Activated T-helper 1 cell treated with Interleukin-2 at 50 U/mL for 16 hours (primary cell): ENCODE measurements around the gene AGRP.

Source experiments
- DNase-seq: peaks from one replicate; pipeline ENCODE4 v3.0.0-alpha.2; 2020; ENCODE audit warnings: low read depth

AGRP gene

GRCh38 chr16:67445441-67445912 lies 37.9 kb downstream of the AGRP start:
- no peak for DNase-seq

DNA sequence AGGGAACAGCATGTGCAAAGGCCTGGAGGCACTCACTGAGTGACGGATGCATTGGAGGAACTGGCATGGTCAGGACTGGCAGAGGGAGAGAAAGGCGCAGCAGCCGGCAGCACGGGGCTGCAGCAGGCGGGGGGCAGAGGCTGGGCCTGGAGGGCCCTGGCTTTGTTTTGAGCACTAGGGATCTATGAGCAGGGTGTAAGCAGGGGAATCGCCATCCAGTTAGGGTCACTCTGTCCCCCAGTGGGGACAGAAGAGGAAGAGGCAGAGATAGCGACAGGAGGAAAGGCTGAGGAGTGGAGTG lies 38.3 kb downstream of the AGRP start:
- no peak for DNase-seq

DNA sequence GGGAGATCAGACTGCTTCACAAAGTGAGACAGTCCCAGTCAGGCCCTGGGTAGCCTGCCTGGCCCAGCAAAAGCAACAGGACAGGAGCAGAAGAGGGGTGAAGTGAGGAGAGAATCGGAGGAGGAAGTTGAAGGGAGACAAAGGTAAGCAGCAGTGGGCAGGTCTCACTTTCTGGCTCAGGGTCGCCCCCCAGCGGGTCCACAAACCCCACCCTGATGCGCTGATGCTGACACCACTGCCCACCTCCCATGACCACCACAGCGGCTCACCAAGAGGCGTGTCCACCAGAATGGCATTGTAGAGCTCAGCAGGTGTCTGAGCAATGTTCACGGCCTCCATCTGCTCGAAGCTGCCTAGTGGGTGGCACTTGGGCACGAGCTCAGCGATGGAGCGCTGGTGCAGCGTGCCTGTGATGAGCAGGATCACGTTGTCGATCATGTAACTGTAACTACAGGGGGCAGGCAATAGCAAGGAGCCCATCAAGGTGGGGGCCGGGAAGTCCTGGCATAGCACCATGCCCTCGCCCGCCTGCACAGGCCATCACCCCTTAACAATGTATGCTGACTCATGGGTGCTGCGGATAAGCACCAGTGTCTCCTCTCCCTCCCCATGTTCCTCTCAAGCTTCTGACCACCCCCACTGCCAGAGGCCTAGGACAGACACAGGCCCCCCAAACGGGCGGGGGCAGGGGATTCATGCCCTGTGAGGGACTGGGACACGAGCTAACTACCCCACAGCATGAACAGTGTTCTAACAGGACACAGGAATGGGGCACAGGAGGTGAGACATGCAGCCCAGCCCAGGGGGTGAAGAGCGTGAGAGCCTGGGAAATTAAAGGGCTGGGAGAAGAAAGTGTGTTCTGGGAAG lies 38.9 kb downstream of the AGRP start:
- DNase-seq = no peak

GRCh38 chr16:67443265-67443664 lies 40.1 kb downstream of the AGRP start:
- DNase-seq = no peak

GRCh38 chr16:67442581-67443255 lies 40.6 kb downstream of the AGRP start:
- no peak for DNase-seq

- no peak for DNase-seq
Observed at GRCh38 chr16:67441907-67442306, 41.4 kb downstream of the AGRP start.

- DNase-seq = no peak
Observed at GRCh38 chr16:67441271-67441753, 42.0 kb downstream of the AGRP start.

DNA sequence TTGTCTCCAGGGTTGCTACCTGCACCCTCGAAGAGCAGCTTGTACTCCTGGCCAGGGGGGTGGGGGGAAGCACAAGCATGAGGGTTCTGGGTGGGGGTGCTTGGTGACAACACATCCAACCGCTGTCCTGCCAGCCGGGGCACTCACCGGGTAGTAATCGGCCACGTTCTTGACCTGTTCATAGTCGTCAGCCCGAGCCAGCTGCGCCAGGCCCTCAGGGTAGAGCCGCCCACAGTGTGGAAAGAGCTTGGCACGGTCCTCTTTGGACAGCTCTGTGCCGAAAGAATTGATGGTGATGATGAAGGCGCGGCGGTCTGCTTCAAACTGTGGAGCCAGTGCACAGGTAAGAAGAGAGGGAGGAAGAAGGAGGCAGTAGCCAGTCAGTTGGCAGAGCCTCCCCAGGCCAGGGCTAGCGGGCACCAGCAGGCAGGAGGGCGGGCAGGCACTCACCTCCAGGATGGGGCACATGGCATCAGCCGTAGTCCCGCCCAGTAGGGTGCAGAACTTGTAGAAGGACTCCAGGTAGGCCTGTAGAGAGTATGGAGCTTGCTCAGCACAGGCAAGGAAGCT lies 44.4 kb downstream of the AGRP start:
- DNase-seq = no peak

GRCh38 chr16:67438098-67438791 lies 45.1 kb downstream of the AGRP start:
- DNase-seq = no peak

DNA sequence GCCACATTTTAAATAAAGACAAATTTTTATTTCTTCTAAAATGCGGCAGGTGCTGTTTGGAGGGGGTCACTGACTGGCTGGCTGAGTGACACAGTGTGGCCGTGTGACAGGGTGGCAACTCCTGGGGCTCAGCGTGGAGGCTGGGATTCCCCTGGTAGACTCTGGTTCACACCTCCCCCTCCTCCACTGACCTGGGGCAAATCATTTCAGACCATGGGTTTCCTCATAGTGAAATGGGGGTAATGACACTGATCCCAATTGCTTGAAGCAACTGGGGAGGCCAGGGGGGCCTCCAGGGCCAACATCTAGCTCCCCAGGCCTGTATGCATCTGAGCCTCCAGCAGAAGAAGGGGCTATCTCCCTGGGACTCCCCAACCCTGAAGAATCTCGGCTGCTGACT lies 45.8 kb downstream of the AGRP start:
- no peak for DNase-seq

- no peak for DNase-seq
Observed at GRCh38 chr16:67436640-67437193, 46.6 kb downstream of the AGRP start.

DNA sequence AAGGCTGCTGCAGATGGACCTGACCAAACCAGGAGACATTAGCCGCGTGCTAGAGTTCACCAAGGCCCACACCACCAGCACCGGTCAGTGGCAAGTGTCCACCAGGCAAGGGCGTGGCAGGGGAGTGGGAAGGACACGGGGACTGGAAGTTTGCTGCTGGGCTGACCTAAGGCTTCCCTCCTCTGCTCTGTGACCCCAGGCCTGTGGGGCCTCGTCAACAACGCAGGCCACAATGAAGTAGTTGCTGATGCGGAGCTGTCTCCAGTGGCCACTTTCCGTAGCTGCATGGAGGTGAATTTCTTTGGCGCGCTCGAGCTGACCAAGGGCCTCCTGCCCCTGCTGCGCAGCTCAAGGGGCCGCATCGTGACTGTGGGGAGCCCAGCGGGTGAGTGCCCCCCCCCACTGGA lies 47.6 kb downstream of the AGRP start:
- DNase-seq = no peak

DNA sequence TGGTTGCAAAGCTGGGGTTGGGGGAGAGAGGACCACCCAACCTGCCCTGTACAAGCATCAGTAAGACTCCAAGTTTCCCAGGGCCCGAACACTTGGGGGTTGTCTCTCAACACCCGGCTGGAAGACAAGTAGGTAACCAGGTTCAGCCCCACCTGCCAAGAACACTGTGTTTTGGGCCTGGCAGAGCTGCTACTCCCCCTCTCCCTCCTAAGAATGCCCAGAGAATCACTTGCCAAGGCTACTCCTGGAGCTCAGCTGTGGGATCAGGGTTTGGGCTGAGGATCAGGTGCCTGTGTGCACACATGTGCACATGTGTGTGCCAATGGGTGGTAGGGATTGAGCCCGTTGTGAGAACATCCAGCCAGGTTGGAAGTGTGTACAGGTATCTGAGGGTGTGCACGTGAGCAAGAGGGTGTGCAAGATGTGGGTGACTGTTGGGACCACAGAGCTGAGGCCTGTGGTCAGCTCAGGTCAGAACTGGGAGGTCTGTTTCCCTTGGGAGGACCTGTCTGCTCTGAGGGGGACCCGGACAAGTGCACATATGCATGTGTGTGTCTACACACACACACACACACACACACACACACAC lies 50.1 kb downstream of the AGRP start:
- no peak for DNase-seq
